ENCODE measurements around the gene MROH2B. TPM values are rescaled to one million over a fixed set of nuclear protein-coding genes. Genes with fewer than 3 reads are reported as not detected.

MROH2B gene
- total RNA-seq, 6 donors from 2014 or later = not detected

DNA sequence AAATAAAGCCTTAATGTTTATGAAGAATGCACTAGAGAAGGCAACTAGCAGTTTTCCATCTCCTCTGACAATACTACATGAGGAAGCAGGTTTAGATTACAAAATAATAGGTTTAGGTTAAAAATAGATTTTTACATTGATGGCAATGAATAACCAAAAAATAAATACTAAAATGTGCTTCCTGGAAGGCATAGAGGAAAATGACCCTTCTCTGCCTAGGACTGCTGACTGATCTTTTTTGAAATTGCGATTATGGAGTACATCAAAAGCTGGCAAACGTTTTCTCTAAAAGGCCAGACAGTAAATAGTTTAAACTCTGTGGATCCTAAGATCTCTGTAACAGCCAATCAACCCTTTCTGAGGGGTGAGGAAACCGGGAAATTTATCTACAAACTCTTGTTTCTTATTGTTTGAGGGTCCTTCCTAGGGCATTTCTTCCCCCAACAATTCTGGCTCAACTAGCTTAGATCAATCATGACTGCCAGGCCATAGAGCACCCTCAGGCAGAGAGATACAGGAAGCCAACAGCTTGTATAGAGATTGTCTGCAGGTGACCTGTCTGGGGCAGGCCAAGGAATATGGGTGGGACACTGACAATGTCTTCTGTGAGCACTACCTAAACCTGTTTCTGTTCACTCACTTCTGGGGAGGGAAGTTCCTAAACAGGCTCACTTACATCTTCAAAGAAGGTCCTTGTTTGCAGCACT, 67.3 kb downstream of the MROH2B start:
- WGBS, 2 donors = 53 to 59% methylated on average over 3 of the region's 3 CpGs
- Histone ChIP-seq H3K4me3 (no peak overlapping the region), H3K9me3 (no peaks in the 10 kb centered on the region), H3K27ac (no peak overlapping the region), H3K4me1 (no peaks in the 10 kb centered on the region), H3K27me3 (no peaks in the 10 kb centered on the region), H3K36me3 (no peaks in the 10 kb centered on the region)
- TF ChIP-seq, protein P1, sequence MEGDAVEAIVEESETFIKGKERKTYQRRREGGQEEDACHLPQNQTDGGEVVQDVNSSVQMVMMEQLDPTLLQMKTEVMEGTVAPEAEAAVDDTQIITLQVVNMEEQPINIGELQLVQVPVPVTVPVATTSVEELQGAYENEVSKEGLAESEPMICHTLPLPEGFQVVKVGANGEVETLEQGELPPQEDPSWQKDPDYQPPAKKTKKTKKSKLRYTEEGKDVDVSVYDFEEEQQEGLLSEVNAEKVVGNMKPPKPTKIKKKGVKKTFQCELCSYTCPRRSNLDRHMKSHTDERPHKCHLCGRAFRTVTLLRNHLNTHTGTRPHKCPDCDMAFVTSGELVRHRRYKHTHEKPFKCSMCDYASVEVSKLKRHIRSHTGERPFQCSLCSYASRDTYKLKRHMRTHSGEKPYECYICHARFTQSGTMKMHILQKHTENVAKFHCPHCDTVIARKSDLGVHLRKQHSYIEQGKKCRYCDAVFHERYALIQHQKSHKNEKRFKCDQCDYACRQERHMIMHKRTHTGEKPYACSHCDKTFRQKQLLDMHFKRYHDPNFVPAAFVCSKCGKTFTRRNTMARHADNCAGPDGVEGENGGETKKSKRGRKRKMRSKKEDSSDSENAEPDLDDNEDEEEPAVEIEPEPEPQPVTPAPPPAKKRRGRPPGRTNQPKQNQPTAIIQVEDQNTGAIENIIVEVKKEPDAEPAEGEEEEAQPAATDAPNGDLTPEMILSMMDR (IDR thresholded peaks at IDR 0.05) = no peak
- TF ChIP-seq POLR2AphosphoS5 (IDR thresholded peaks at IDR 0.05) (no peak), EP300 (IDR thresholded peaks at IDR 0.05) (no peak), POLR2A (IDR thresholded peaks at IDR 0.05) (no peak)
- ATAC-seq (ENCODE audit: low FRiP score in 2 of 2) (no peak), DNase-seq (no peak)

DNA sequence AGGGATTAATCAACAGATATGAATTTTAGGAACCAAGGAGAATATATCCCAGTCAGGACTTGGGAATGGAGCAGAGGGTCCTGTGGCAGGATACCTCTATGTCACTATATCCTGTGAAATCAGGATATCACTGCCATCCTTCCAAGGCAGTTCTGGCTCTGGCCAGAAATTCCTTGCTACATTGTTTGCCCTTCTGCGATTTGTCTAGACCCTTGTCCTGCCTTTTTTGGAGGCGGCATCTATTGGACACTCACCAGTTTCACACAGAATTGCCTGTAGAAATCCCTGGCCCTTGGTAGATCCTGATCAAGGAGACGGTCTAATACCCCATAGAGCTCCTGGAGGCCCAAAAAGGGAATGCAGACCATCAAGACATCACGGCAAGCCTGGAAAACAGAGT, 71.2 kb downstream of the MROH2B start:
- 93 to 95% methylated on average over 4 of the region's 4 CpGs for WGBS, 2 donors
- H3K27ac ChIP-seq = no peak overlapping the region
- H3K36me3 ChIP-seq = no peaks in the 10 kb centered on the region
- DNase-seq (no peak), ATAC-seq (ENCODE audit: low FRiP score in 2 of 2) (no peak)
- H3K4me1 ChIP-seq = no peaks in the 10 kb centered on the region
- TF ChIP-seq POLR2AphosphoS5 (IDR thresholded peaks at IDR 0.05) = no peak
- TF ChIP-seq, protein P1 (IDR thresholded peaks at IDR 0.05) = no peak
- TF ChIP-seq POLR2A (IDR thresholded peaks at IDR 0.05) = no peak
- no peaks in the 10 kb centered on the region for H3K27me3 ChIP-seq
- H3K4me3 ChIP-seq = no peak overlapping the region
- no peaks in the 10 kb centered on the region for H3K9me3 ChIP-seq

DNA sequence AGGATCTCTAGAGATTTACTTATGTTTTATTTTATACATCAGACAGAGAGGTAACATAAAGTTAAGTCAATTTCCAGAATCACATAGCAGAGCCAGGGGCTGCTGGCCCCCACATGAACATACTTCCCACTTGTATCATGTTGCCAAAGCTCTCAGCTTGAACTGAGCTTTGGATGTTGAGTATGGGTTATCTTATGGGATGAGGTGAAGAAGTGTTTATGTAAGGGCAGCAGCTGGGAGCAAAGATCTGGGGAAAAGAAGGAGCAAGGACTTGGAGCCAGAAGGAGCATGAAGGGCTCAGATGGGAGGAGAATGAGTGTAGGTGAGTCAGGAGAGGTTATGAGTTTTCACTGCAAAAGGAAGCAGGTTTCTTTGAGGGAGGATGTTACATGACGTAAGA, 72.0 kb downstream of the MROH2B start:
- no peaks in the 10 kb centered on the region for H3K27me3 ChIP-seq
- WGBS, 2 donors = 85 to 93% methylated on average over 1 of the region's 1 CpG
- H3K4me3 ChIP-seq = no peak overlapping the region
- ATAC-seq (ENCODE audit: low FRiP score in 2 of 2) = no peak
- TF ChIP-seq POLR2AphosphoS5 (IDR thresholded peaks at IDR 0.05) = no peak
- no peak for TF ChIP-seq EP300 (IDR thresholded peaks at IDR 0.05)
- TF ChIP-seq, protein P1 (IDR thresholded peaks at IDR 0.05) = no peak
- no peak for TF ChIP-seq POLR2A (IDR thresholded peaks at IDR 0.05)
- no peak overlapping the region for H3K27ac ChIP-seq
- no peak for DNase-seq
- H3K4me1 ChIP-seq = no peaks in the 10 kb centered on the region
- H3K9me3 ChIP-seq = no peaks in the 10 kb centered on the region
- no peaks in the 10 kb centered on the region for H3K36me3 ChIP-seq

DNA sequence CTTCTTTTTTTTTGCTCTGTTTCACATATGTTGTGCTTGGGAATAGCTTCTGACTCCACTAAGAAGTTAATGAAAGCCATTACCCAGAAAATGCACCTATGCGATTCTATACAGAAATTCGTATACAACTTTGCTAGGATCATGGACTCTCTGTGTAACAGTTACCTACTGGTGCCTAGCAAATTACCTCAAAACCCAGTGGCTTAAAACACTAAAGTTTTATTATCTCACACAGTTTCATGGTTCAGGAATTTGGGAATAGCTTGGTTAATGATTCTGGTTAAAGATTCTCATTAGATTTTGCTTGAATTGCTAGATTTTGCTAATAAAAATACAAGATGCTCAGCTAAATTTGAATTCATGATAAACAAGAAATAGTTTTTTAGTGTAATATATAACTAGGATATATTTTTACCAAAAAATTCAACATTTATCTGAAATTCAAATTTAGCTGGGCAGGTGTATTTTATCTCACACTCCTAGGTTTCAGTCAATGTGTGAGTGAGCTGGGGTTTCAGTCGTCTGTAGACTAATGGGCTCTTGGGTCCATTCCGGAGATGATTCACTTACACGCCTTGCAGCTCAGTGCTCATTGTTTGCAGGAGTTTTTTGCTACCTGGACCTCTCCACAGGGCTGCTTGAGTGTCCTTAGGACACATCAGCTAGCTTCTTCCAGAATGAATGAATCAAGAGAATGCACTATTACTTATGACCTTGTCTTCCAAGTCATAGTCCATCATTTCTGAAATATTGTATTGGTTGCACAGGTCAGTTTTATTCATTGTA, 75.1 kb downstream of the MROH2B start:
- DNase-seq (no peak), ATAC-seq (ENCODE audit: low FRiP score in 2 of 2) (no peak)
- Histone ChIP-seq H3K27me3 (no peaks in the 10 kb centered on the region), H3K9me3 (no peaks in the 10 kb centered on the region), H3K4me3 (no peak overlapping the region), H3K27ac (no peak overlapping the region), H3K4me1 (peaks cover 0 to 8% (median 1%) of the 10 kb centered on the region in 4 donors), H3K36me3 (no peaks in the 10 kb centered on the region)
- 93 to 95% methylated on average over 5 of the region's 5 CpGs for WGBS, 2 donors
- TF ChIP-seq EP300 (IDR thresholded peaks at IDR 0.05) (no peak), POLR2A (IDR thresholded peaks at IDR 0.05) (no peak)

DNA sequence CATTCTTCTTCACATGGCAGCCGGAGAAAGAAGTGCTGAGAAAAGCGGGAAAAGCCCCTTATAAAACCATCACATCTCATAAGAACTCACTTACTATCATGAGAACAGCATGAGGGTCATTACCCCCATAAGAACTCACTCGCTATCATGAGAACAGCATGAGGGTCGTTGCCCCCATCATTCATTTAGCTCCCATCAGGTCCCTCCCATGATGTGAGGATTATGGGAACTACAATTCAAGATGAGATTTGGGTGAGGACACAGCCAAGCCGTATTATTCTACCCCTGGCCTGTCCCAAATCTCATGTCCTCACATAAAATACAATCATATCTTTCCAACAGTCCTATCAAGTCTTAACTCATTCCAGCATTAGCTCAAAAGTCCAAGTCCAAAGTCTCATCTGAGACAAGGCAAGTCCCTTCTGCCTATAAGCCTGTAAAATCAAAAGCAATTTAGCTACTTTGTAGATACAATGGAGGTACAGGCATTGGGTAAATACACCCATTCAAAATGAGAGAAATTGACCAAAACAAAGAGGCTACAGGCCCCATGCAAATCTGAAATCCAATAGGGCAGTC, 79.1 kb downstream of the MROH2B start:
- ATAC-seq (ENCODE audit: low FRiP score in 2 of 2) (no peak), DNase-seq (no peak)
- 58 to 60% methylated on average over 5 of the region's 5 CpGs for WGBS, 2 donors
- Histone ChIP-seq H3K4me1 (peaks cover 0 to 16% (median 1%) of the 10 kb centered on the region in 4 donors), H3K9me3 (no peaks in the 10 kb centered on the region), H3K27ac (peak overlapping the region; percentile 13 to 79 (median 61)), H3K4me3 (no peak overlapping the region), H3K36me3 (no peaks in the 10 kb centered on the region), H3K27me3 (no peaks in the 10 kb centered on the region)
- TF ChIP-seq POLR2AphosphoS5 (IDR thresholded peaks at IDR 0.05) = no peak
- TF ChIP-seq POLR2A (IDR thresholded peaks at IDR 0.05) = no peak
- no peak for TF ChIP-seq EP300 (IDR thresholded peaks at IDR 0.05)
- TF ChIP-seq, protein P1 (IDR thresholded peaks at IDR 0.05) = no peak

Measured in upper lobe of left lung (tissue), 6 donors.